NCI-H2196 treated with DMSO at 0.1 percent for 48 hours (cell line): Measurements from ENCODE around the gene GNAO1.
A peak's percentile ranks its signal among the peaks of the same experiment; 100 is the strongest.

Source experiments
- DNase-seq: peaks from one replicate; lab custom pipeline; 2025; ENCODE audit not compliant: unreplicated experiment; lab: John Stamatoyannopoulos, UW

GNAO1 gene

DNA sequence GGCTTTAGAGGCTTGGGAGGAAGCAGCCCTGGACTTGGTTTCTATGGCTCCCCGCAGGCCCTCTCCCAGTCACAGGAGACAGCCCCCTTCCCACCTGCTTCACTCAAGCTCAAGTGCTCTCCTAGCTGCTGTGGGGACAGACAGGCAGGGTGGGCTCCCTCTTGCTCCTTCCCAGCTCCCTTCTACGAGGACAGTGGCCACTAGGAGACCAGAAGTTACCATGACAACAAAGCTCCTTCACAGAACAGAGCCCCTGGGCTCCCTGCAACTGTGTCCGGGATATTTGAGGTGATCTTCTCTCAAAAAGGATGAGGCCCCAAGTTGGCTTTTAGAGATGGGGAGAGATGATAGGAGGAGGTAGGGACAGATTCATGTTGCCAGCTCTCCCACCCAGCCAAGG is 117.7 kb downstream of the GNAO1 start:
- no peak for DNase-seq

DNA sequence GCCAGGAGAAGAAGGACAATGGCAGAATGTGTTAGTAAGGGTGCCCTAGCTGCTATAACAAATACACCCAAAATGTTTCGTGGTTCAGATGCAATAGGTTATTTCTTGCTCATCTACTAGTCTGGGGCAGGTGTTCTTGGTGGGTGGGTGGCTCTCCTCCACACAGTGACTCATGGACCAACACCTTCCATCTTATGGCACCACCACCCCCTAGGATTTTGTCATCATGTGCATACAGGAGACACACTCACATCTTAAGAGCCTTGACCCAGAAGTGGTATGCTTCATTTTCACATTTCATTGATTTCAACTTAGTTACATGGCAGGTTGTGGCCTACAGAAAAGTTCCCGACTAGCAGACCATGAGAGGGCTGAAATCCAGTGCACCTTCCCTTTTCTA is 119.4 kb downstream of the GNAO1 start:
- no peak for DNase-seq

DNA sequence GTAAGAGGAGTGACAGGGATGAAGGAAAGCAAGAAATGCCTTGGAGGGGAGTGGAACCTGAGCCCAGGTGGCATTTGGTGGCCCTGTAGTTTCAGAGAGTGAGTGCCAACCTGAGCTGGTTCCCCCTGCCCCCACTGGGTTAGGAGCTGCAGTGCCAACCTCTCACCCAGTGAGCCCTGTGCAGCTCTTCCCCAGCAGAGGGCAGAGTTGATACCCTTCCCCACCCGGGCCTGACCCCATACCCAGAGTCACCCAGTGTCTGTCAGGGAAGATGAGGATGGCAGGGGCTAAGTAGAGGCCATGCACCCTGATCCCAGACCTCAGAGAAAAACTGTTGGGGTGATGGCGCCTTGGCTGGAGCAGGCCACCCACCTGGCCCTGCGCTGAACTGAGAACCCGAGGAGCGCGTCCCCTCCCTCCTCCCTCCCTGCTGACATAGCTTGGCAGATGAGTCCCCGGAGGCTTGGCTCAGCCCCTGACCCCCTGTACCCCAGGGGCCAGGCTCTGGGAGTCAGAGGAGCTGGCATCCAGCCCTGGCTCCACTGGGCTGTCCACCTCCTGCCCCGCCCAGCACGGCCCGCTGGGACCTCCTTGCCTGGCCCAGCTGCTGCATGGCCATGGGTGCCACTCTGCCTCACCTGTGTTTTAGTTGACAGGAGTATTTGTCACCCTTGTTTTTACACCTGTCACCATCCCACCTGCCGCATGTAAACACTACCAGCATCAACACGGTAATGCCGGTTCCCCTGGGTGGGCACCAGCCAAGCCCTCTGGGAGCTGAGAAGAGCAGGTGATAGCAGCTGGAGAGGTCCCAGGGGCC is 120.1 kb downstream of the GNAO1 start:
- no peak for DNase-seq

DNA sequence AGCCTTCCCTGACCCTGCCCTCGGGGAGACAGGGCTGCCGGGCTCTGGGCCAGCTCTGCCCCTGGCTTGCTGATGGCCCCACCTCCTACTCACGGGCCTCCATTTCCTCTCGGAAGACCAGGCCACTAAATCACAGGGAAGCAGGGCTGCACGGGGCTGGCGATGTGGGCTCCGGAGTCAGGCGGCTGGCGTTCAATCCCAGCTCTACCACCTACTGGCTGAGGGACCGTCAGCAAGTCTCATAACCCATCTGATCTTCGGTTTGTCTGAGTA is 120.7 kb downstream of the GNAO1 start:
- DNase-seq: no peak

DNA sequence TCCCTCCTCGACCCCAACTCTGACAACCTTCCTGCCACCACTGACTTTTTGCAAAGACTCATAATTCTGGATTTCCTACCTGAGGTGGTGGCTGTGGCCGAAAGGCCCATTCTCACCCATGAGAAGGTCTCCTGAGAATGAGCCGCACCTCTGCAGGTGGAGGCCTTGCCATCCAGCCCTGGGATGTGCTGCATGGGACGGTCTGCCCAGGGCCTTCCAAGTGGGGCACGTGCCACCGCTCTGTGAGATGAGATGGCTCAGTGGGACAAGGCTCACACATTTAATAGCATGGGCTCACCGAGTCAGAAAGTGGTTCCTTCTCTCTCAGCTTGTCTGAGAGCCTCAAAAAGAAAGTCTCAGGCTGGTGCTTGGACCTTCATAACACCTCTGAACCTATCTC is 121.3 kb downstream of the GNAO1 start:
- no peak for DNase-seq

DNA sequence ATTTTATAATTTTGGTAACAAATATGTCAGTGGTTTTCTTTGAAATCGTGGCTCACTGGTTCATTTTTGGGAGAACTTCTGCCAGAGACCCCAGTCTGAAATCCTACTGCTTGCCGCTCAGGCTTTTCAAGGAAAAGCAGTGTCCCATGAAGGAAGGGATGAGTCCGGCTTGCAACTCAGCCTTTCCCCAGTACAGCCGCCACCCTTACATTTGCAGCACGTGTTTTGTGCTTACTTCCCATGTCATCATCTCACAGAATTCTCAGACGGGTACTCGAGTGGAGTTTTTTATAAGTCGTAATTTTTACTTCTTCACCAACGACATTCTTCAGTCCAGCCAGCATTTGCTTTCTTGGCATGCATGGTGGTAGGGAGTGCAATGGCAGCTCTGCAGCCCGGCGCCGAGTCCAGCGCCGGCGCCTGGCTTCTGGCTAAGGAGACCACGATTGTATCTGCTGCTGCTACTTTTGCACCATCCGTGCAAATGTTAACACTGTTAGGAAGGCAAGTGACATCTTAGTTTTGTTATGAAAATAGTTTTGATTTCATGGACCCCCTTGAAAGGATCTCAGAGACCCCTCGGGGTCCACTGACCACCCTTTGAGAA is 123.1 kb downstream of the GNAO1 start:
- no peak for DNase-seq

DNA sequence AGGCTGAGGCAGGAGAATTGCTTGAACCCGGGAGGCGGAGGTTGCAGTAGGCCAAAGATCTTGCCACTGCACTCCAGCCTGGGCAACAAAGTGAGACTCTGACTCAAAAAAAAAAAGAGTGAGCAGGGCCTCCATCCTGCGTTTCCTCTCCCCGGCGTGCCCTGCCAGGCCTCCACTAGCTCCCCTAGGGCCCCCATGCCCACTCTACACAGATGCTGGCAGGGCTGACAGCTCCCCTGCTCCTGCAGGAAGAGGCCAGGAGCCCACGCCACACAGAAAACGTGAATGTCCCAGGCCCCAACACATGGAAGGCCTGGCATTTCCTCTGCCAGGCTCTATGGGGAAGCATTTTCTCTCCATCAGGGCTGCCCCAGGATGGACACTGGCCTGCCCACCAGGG is 124.7 kb downstream of the GNAO1 start:
- no peak for DNase-seq

DNA sequence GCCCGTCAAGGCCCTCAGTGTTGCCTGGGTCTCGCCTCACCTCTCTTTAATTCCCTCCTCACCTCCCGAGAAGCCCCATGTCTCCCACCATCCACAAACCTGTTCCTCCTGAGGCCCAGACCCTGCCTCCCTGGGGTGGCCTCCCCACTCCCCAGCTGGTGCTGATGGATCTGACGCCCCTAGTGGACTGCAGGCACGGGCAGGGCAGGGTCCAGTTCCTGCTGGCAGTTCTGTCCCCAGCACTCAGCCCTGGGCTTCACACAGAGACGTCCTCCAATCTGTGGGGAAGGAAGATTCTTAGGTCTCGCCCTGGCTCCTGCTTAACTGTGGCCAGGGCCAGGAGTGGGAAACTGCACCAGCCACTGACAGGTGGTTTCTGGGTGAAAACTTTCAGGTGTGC is 125.3 kb downstream of the GNAO1 start:
- DNase-seq: no peak

DNA sequence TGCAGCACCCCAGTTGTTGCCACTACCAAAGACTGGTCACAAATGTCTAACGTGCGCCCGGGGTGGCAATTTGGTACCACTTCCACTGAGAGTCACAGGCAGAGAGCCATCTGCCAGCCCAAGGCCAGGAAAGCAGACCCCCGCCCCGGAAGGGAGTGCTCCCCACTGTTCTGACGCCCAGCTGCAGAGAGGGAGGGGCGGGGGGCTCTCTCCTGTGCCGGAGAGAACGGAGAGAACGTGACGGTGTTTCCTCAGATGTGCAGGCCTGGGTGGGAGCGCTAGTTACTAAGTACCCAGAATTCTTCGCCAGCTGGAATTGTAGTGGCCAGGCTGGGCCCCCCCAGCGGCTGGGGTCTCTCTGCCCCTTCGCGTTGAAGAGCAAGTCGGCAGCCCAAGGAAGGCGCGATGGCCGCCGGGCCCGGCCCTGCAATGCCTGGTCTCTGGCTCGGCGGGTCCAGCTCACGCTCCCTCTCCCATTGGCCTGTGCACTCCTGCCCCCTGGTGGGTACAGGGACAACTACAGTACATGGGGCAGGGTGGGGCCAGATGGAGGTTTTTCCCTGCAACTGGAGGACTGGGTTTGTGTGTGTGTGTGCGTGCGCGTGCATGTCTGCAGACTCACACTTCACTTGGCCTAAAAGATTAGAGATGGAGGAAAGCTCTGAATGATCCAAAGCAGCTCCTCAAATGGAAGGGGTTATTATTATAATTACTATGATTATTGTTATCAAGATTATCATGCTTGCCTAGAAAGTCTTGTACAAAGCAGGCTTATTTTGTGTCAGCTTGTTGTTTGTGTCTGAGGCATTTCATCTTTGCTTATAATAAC is 126.9 kb downstream of the GNAO1 start:
- DNase-seq: peak; percentile 27

DNA sequence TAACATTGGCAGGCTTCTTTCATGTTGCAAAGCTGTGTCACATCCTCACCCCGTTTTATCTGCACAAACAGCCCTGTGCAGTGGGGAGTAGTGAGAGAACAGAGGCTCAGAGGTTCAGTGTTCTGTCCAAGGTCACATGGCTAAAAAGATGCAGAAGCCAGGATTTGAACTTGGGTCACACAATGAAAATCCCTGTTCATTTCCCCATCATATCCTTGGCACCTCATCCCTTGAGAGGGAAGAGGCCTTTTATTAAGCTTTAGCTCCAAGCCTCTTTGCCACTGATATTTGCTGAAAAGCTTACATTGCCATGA is 127.5 kb downstream of the GNAO1 start:
- DNase-seq: no peak

DNA sequence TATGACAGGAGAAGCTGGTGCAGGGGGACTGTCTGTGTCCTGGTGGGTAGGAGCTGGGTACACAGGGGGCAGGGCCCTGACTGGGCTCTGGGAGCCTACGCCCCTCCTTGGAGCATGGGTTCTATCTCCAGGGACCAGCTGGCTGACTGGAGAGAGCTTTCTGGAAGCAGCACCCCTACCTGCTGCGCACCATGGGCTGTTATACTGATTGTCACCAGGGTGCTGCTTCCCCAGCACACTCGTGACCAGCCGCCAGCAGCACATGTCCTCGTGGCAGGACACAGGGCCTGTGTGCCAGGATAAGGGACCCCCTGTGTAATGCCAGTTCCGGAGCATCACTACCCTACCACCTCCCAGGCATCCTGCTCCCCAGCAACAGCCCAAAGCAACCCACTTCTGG is 128.1 kb downstream of the GNAO1 start:
- no peak for DNase-seq

DNA sequence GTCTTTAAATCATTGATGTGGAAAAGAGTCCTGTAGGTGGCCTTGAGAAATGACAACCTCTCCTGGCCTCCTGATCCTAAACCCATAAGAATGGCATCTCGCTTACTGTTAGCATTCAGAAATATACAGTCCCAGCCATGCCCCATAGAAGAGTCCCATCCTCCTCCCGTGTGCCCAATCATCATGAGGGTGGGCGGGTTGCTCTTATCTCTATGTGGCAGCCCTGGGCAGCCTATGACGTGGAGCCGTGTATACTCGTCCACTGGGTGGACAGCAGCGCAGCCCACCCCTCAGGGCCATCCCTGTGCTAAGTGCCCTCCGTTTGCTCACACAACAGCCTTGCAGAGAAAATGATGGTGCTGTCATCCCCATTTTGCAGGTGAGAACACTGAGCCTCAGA is 128.8 kb downstream of the GNAO1 start:
- no peak for DNase-seq

DNA sequence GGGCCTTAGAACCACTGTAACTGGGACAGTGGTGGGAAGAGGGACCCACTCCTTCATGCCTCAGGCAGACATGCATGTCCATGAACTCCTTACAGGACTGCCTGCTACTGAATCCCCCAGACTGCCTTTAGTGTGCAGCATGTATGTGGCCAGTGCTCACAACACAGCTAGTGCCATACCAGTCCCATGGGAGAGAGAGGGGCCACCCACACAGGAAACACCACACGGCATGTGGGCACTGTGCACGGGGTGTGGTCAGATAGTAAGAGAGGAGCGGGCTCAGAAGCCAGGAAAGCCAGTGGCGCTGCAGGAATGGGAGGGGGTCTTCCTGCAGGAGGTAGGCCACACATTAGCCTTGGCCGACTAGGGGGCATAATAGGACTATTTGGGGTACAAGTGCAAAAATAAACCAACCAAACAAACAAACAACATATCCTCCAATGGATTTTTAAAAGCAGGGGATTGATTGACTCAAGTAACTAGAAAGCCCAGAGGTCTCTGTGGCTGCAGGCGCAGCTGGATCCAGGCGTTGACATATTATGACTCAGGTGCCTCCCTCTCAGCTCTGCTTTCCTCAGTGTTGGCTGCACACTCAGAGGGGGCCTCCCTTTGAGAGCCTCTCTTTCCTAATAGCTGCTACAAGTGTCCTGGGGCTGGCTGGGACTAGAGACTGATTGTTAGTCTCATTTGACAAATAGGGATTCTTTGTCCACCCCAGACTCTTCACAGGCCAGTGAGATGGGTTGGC is 129.7 kb downstream of the GNAO1 start:
- no peak for DNase-seq

DNA sequence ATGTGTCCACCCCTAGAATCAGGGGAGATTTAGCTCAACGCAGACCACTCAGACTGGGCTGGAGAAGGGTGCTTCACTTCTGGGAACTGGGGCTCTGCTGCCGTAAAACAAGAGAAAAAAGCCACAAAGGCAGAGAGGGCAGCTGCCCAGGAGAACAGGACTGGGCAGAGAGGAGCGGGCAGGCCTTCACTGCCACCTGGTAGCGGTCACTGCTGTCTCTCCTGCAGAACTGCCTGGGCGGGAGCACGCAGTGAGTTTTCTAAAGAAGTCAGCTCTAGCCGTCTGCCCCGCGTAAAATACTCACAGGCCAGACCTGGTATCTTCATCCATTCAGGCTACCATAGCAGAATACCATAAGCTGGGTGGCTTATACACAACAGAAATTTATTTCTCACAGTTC is 130.3 kb downstream of the GNAO1 start:
- DNase-seq: no peak

DNA sequence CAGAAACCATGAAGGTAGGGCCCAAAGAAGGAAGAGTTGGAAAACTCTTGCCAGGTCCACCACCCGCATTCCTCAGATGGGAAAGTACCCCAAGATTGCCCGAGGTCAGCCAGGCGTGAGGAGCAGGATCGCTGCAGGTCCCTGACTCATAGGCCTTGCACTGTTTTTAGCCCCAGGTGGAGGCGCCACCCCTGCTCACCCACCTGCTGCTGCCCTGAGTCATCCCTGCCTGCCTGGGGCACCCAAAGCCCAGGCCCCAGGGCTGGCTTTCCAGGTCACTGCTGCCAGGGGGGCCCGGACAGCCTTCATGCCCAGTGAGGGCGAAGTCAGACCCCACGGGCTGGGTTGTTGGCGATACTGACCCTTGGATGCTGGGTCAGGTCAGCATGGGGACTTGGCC is 133.1 kb downstream of the GNAO1 start:
- DNase-seq: no peak

DNA sequence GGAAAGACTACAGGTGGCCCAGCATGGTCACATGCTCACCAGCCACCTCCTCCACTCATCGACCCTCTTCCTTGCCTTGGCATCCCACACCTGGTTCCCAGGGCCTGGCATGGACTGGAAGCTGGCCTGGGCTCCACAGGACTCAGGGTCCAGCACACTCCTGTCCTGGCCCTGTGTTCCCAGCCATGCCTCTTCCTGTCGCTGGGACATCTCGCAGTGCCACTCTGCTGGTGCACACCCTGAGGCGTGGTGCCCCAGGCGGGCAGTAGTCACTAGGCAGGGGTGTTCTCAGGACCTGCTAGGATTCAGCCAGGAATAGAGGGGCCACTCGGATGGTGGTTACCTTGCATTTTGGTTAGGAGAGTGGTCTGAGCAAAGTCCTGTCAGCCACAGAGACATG is 134.7 kb downstream of the GNAO1 start:
- DNase-seq: no peak

DNA sequence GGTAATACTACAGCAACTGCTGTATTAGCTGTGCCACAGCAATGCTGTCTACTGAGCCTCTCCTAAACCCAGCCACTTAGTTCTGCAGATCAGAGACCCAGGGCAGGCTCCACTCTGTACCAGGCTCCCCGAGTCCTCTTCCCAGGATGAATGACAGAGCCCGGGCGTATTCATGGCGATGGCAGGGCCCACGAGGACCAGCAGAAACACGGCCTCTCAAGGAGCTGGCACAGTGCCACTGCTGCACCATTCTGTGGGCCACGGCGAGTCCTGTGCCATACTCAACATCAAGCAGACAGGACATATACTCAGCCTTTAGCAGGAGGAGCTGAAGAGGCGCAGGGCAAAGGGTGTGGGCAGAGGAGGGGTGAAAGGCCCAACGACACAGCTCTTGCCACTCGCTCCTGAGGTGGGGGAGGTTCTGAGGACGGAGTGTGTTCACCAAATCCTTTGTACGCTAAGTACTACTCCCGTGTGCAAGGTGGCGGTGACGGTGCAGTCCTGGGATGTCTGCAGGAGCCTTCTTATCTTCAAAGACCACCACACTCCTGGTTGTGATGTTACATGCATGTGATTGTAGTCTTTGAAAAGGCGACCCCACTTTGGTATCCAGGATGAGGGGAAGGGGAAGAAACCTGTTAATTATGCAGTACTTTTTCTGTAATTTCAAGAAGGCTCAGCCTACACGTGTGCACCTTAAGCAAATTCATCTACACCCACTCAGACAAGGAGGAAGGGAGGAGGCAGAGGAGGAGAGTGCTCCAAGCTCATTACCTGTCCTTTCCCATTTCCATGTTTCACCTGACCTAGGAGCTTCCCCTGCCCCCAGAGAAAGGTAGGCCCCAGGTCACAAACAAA is 136.0 kb downstream of the GNAO1 start:
- no peak for DNase-seq

DNA sequence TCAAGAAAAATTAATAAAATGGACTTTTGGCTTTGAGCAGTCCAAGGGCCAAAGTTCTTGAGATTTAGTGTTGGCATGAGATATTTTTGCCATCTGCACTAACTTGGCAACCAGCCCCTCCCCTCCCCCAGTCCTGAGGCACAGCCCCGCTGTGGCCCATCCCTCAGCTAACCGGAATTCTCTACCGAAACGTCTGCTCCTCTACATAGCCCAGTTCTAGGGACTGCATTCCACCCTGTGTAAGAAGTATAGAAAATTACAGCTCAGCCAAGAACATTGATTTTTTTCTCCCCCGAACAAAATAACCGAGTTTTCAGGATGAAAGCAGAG is 136.6 kb downstream of the GNAO1 start:
- DNase-seq: no peak

DNA sequence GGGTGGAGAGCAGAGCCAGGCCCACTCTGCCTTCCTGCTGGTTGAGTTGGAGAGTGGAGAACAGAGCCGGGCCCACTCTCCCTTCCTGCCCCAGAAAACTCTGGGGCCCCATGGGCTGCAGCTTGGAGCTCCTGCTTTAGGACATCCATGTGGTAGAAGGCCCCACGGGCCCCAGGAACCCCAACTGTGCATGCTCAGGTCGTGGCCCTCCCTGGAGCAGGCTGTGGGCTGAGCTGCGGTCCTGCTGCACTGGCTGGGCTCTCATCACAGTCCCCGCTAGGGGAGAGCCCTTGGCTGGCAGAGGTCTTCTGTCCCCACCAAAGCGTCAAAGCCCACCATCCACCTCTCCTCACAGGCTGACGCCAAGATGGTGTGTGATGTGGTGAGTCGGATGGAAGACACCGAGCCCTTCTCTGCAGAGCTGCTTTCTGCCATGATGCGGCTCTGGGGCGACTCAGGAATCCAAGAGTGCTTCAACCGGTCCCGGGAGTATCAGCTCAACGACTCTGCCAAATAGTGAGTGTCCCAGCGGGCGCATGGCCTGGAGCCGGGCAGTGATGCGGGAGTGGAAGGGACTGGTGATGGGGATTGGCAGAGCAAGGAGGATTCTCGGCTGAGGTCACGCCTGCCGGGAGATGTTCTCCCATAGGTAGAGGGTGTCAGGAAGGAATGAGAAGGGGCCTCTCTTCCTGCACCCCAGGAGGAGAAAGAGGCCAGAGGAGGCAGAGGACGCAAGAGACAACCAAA is 137.2 kb downstream of the GNAO1 start:
- DNase-seq: no peak

DNA sequence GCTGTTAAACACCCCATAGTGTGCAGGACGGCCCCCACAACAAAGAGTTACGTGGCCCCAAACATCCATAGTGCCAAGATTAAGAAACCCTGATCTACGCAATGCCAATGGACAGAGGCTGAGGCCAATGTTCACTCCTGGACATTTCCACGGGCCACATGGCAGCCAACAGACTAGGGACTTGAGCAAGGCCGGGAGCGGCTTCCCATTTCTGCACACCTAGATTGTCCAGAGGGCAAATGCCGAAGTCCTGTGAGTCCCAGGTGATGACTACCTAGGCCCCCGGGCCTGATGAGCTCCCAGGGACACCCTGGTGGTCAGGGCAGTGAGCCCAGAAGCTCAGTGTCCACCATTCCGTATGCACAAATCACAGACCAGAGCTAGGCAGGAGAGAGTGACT is 138.6 kb downstream of the GNAO1 start:
- no peak for DNase-seq
